Bone marrow (tissue), 2 donors: ENCODE data around the gene CXCR5.
A peak's percentile ranks its signal among the peaks of the same experiment; 100 is the strongest.

Source experiments
- DNase-seq, 2 donors: peaks; one replicate each; lab custom pipeline; 2025; lab: John Stamatoyannopoulos, UW

Gene CXCR5

DNA sequence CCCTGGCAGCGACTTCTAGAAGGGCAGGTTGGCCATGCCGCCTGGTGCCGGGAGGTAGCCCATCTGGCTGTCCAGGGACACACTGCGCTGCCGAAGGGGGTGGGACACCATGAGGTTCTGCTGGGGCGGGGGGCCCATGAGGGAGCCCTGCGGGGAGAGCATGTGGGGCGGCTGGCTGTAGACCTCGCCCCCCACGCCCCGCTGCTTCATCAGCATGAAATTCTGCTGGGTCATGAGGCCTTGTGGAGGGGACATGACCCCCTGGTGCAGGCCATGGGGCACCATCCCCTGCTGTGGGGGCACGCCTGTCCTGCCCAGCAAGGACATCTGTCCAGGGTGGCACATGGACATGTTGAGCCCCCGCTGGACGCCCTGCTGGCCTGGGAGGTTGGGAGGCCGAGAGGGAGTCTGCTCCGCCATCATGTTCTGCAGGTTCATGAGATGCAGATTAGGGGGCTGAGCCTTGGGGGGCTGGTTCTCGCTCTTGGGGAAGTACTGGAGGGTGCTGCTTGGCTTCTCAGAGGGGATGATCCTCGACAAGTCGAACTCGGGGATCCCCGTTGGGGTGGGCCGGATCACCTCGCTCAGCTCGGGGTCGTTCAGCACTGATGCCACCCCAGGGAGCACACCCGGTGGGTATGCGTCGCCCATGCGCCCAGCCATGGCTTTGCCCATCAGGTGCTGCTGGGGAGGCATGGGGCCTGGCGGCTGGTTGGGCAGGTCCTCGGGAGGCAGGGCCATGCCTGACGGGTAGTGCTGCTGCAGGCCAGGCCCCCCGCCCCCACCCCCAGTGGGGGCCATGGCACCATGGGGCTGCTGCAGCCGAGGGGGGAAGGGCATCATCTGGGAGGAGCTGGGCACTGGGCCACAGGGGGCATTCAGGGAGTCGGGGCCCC is 15.0 kb downstream of the CXCR5 start:
- DNase-seq, result no peak

DNA sequence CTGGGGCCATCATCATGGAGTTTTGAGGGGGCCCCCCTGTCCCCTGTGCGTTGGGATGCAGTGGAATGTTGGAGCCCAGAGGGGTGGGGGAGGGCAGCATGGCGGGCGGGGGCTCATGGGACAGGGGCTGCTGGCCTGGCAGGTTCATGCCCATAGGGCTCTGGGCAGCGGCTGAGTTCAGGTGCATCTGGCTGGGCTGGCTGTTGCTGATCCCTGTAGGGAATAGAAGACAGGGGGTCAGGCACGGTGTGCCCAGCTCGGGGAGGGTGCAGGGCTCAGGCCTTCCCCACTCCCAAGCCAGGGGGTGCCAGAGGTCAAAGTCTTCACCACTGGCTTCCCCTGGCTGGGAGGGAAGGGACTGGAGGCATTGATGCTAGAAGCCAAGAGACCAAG is 15.6 kb downstream of the CXCR5 start:
- DNase-seq, result no peak

DNA sequence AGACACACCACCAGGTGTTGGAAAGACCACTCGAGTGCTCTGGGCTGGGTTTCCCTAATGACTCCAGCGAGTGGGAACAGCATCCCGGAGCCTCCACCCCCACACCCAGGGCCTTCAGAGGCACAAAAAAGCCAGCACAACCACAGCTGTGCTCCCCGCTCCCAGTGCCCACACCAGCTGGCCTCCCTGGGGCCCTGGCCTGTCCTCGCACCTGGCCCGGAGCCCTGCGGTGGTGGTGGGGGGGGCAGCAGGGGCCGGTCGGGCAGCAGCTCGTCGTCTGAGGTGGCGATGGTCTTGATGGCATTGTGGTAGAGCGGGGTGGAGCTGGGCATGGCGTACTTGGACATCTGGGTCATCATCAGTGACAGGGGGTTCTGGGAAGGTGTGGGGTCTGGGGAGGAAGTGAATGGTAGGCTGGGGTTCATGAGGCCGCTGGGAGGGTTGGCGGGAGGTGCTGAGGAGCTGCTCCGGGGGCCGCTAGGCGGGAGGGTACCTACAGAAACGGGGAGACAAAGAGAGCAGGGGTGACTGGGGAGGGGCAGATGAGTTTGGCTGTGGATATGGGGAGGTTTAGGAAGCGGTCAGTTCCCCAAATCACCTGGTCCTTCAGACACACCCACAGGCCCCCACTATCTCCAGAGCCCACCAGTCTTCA is 16.1 kb downstream of the CXCR5 start:
- DNase-seq, result no peak

DNA sequence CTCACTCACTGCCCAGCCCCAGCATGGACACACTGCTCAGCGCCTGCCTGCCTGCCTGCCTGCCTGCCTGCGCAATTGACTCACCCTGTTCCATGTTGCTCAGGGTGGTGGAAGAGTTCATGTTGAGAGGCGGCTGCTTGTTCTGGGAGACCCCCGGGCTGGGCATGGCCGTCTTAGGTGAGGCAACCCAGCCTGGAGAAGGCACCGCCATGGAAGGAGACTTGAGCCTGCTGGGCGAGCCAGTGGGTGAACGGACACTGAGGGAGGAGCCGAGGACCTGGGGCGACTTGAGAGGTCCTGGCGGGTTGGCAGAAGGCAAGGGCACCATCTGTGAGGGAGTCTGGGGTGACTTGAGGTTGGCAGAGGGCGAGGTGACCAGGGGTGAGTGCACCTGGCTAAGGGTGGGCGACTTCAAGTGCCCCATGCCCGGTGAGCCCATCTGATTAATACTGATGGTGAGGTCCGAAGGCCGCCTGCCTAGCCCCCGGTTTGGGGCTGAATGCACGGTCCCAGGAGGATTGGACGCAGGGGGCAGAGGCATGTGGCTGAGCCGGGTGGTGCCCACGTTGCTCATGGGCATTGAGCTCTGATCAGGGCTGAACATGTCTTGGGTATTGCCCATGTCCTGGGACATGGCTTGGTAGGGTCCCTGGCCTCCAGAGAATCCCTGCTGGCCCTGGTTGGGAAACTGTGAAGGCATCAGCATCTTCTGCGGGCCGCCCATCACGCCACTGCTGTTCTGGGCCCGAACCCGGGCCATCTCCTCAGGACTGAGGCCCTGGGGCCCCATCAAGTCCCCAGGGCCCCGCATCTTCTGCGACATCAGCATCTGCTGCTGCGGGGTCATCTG is 17.1 kb downstream of the CXCR5 start:
- DNase-seq, result no peak

DNA sequence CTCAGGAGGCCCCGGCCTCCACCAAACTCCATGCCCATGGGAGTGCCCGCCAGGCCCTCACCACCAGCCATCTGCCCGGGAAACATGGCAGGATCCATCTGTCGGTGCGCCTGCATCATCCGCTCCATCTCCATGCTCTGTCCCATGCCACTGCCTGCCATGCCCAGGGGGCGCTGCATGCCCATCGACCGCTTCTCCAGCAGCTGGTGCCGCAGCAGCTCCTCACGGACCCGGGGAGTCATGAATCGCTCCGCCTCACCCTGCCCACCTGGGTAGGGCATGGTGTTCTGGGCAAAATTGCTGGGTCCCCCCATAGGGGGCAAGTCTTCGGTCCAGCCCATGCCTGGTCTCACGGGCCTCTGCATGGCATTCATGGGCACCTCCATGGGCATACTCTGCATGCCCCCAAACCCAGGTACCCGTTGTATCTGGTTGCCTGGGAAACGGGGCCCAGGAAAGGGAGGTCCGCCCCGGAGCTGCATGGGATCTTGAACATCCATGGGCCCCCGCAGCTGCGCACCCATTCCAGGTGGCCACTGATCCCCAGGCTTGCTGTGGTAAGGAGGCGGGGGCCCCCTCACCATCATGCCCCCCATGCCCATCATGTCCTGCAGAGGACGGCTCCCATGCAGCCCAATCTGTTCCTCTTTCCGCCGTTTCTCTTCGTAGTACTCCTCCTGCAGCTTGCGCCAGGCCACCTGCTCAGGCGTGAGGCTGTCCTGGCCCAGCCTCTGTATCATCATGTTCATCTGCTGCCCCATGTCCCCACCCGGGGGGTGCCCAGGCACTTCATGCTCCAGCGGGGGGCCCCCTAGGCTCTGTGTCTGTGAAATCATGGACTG is 18.0 kb downstream of the CXCR5 start:
- DNase-seq, result no peak

- DNase-seq, result no peak
Measured at GRCh38 chr11:118902336-118903203, 18.9 kb downstream of the CXCR5 start.

DNA sequence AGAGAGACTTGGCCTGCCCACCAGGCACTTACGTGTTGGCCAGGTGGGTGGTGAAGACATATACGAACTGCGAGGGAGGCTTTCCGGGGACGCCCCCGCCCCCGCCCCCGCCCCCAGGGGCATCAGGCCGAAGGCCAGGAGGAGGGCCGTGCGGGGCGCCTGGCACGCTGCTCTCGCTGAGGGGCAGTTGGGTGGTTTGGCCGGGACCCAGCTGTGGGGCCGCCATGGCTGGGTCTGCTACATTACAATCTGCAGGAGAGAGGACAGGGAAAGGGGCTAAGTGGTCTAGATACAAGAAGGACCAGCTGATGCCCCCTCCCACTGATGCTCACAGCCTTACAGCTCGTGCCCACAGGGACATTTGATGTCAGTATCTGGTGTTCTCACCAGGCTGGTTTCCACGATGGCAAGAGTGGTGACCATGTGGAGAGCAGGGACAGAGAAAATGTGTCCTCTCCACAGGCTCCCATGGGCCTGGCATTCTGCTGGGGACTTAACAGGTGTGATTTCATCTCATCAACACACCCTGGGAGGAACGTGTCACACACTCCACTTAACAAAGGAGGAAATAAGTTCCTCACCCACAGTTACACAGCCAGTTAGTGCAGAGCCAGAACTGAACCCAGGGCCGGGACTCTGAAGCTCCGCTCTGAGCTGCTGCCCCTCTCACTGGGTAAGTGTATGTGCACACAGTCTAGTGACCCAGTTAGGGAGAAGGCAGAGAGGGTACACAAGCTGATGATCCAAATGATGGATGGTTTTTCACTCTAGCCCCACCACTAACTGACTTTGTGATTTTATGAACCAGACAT is 19.7 kb downstream of the CXCR5 start:
- no peak for DNase-seq

GRCh38 chr11:118907051-118908042 is 23.7 kb downstream of the CXCR5 start:
- DNase-seq, result peak; percentile 48 to 67

GRCh38 chr11:118908264-118908663 is 24.6 kb downstream of the CXCR5 start:
- DNase-seq, result no peak

DNA sequence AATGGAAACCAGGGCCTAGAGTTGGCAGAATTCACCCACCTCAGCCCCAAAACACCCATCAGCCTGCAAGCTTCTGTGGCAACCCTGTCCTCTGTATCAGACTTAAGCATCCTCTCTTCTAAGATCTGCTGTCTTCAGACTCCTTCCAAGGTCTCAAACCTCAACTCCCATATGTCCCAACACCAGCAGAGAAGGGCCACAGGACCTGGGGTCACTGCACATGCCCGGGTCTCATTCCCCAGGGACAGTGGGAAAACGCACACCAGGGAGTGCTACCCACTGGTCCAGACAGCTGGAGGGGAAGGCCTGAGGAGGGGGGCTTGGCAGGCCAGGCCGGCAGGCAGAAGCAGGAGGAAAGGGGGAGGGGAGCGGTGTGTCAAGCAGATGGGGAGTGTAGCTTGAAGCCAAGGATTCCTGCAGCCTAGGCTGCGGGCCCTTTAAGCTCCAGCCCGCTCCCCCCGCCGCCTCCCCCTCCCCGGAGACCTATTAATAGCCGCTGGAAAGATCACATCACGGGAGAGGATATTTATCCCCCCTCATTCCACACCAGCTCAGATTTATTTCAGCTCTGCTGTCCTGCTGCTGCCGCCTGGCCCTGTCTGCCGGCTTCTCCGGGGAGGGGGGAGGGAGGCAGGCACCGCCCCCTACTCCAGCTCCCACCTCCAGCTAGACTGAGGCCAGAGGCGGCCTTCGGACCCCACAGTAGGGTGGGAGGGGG is 25.4 kb downstream of the CXCR5 start:
- no peak for DNase-seq

DNA sequence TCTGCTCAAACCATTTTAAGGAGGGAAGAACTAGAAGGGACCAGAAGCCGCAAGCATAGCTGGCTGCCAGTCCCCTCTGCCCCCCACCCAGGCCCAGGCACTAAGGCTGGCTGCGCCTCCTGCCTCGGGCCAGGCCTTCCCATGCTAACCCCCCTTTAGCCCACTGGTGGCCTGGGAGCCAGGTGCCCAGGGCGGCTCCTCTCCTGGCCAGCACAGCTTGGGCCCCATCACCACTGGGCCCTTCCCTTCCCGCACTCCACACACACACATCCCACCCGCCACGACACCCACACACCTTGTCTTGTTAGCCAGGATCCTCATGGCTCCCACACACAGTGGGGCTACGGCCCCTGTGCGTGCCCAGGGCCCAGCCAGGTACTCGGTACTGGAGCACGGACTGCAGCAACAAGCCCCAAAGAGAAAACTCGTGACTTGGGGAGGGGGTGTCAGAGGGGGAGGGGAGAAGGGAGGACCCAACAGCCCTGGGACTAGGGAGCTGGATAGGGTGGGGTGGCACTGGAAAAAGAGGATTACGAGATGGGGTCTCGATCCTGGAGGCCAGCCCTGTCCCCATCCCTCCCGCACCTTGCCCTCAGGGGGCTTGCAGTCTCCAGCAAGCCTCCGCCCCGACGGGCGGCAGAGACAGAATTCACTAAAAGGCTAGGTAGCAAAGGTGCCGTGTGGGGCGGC is 26.1 kb downstream of the CXCR5 start:
- no peak for DNase-seq

- DNase-seq, result peak; percentile 12 to 20
Measured at GRCh38 chr11:118910309-118911112, 26.8 kb downstream of the CXCR5 start.

DNA sequence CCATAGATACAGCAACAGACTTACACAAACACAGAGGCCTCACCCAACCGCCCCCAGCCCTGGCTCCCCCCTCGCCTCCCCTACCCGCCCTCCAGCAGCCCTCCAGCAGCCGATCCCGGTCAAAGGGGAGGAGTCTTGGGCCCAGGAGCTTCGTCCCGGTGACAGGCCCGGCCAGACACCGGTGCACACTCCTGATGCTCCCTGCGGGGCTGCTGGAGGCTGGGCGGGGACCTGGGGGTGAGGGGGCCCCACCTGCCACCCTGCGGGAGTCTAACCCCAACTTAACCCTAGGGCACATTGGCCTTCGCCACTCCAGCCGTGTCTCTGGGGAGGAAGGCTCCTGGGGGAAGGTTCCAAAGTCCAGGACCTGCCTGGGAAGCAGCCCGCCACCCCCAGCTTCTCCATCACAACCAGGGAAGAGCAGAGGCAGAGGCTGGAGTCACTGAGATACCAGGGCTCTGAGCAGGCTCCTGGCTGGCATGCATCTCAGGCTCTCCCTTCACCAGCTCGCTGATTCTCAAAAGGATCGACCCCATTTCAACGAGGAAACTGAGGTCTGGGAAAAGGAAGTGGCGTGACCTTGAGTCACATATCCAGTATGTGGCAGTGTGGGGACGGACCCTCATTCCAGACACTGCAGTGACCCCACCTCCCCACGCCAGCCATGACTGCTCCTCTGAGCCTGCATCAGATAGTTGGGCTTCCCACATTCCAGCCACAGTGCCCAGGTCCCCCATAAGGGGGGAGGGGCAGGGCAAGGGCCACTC is 27.6 kb downstream of the CXCR5 start:
- no peak for DNase-seq

GRCh38 chr11:118911880-118912741 is 28.4 kb downstream of the CXCR5 start:
- DNase-seq, result peak; percentile 20 to 83
